Stimulated activated CD4-positive, alpha-beta T cell treated with anti-CD3 and anti-CD28 coated beads, Interleukin-15, amount 100 ng/mL, for 24 hours (primary cell): Measurements from ENCODE around the gene KCNK18.

Experiments
- DNase-seq: peaks from one replicate; pipeline ENCODE4 v3.0.0-alpha.2; 2020

KCNK18 gene

GRCh38 chr10:117254774-117255735 lies 57.8 kb downstream of the KCNK18 start:
- no peak for DNase-seq

DNA sequence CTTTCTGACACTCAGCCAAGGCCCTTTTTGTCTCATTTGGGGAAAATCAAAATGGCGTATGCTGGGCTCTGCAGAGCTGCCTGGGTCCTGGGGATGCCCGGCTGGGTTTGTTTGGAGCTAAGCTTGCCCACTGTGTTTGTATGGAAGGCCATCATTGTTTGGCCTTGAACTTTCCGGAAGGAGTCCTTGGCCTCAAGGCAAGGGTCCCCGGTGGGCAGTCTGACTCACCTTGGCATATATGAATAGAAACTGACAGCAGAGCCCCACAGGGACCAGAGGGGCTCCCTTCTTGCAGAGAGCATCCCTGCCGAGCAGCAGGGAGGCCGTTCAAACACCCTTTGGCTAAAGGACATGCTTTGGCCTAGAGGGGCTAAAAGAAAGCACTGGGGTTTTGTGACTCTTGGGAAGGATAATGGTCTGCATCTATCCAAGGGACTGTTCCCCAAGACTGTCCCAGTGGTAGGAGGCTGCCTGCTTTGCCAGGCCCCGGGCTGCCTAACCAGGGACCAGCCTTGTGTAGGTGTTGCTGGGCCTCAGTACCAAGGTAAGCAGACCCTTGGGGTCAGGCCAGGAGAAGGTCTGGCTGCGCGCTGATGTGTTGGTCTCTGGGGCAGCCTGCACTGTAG lies 58.7 kb downstream of the KCNK18 start:
- DNase-seq, result no peak

GRCh38 chr10:117256910-117257309 lies 59.6 kb downstream of the KCNK18 start:
- no peak for DNase-seq

GRCh38 chr10:117257721-117258120 lies 60.4 kb downstream of the KCNK18 start:
- no peak for DNase-seq

DNA sequence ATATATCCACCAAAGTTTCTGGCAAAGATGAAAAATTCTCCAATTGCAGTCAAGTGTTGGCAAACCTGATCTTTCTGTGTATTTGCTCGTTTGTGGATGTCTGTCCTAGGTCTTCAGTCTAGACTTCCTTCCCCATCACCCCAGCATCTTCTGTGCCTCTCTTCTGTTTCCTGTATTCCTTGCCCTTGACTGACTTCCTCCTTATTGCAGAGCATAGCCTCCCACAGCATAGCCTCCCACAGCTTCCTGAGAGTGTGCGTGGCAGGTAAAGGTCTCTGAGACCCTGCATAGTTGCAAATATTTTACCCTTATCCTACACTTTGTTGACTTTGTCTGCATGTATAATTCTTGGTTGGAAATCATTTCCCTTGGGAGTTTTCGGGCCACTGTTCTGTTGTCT lies 62.0 kb downstream of the KCNK18 start:
- no peak for DNase-seq
